Naive thymus-derived CD4-positive, alpha-beta T cell (primary cell): ENCODE data around the gene HOXD9. TPM values are rescaled to one million over a fixed set of nuclear protein-coding genes. Genes with fewer than 3 reads are reported as not detected.

Experiments
- ATAC-seq: fragments of 150-1000 bp; cut with Tn5 transposase; 2 replicates; pipeline ENCODE4 v1.10.0; 2021; ENCODE audit warnings: mild to moderate bottlenecking, moderate library complexity
- CTCF ChIA-PET: fragments of 350-600 bp; sonication (Branson Sonifier 250); formaldehyde crosslinking; loops from one replicate; lab custom pipeline; 2021; ENCODE audit warnings: antibody characterized with exemption; lab: Charles Lee
- POLR2A ChIA-PET: fragments of 350-600 bp; sonication (Branson Sonifier 250); formaldehyde crosslinking; loops from one replicate; lab custom pipeline; 2021; ENCODE audit warnings: antibody characterized with exemption, inconsistent platforms; lab: Charles Lee
- DNase-seq, 9 donors: peaks; one replicate each; pipeline versions ENCODE4 v3.0.0 to v3.0.0-alpha.2; 2020 to 2022; ENCODE audit warnings: mixed read lengths in 1 of 9
- H3K27ac ChIP-seq: one replicate; pipeline ENCODE4 v1.7.0; 2013; ENCODE audit warnings: mild to moderate bottlenecking, low read depth, low read length, moderate library complexity
- H3K27me3 ChIP-seq, 2 donors: one replicate each; pipeline ENCODE4 v1.7.0; 2013; ENCODE audit warnings: low read length in 2 of 2, mild to moderate bottlenecking in 2 of 2, moderate library complexity in 2 of 2; ENCODE audit not compliant: control insufficient read depth in 2 of 2, insufficient read depth in 2 of 2
- H3K36me3 ChIP-seq, 3 experiments: 1 replicate in 2 of 3; 2 replicates in 1 of 3; pipeline ENCODE4 v1.7.0; 2013; ENCODE audit warnings: low read length in 3 of 3, mild to moderate bottlenecking in 3 of 3, moderate library complexity in 1 of 3; ENCODE audit not compliant: insufficient read depth in 3 of 3, control insufficient read depth in 2 of 3
- H3K4me1 ChIP-seq, 2 donors: one replicate each; pipeline ENCODE4 v1.7.0; 2013; ENCODE audit warnings: low read length in 2 of 2, mild to moderate bottlenecking in 2 of 2, moderate library complexity in 1 of 2; ENCODE audit not compliant: control insufficient read depth in 2 of 2, insufficient read depth in 2 of 2
- H3K4me3 ChIP-seq: 2 replicates; pipeline ENCODE4 v1.7.0; 2013; ENCODE audit warnings: mild to moderate bottlenecking, low read length
- H3K9me3 ChIP-seq, 3 experiments: 1 replicate in 2 of 3; 2 replicates in 1 of 3; pipeline ENCODE4 v1.7.0; 2013; ENCODE audit warnings: low read length in 3 of 3; ENCODE audit not compliant: control insufficient read depth in 2 of 3
- H3K27ac Mint-ChIP-seq, 9 donors: one replicate each; pipeline ENCODE4 v1.8.0; 2020 to 2022; ENCODE audit warnings: mixed read lengths in 9 of 9, mild to moderate bottlenecking in 8 of 9, moderate library complexity in 5 of 9, inconsistent platforms in 2 of 9
- H3K27me3 Mint-ChIP-seq, 5 donors: one replicate each; pipeline ENCODE4 v1.8.0; 2021 to 2022; ENCODE audit warnings: mixed read lengths in 5 of 5, mild to moderate bottlenecking in 1 of 5
- H3K36me3 Mint-ChIP-seq, 5 donors: one replicate each; pipeline ENCODE4 v1.8.0; 2020 to 2022; ENCODE audit warnings: mixed read lengths in 5 of 5, mild to moderate bottlenecking in 3 of 5, inconsistent platforms in 1 of 5
- H3K4me1 Mint-ChIP-seq, 7 donors: one replicate each; pipeline ENCODE4 v1.8.0; 2020 to 2022; ENCODE audit warnings: mixed read lengths in 7 of 7, mild to moderate bottlenecking in 3 of 7, inconsistent platforms in 1 of 7
- H3K4me3 Mint-ChIP-seq, 10 donors: one replicate each; pipeline ENCODE4 v1.8.0; 2020 to 2022; ENCODE audit warnings: mild to moderate bottlenecking in 10 of 10, mixed read lengths in 10 of 10, moderate library complexity in 6 of 10, inconsistent platforms in 2 of 10
- H3K9me3 Mint-ChIP-seq, 11 donors: one replicate each; pipeline ENCODE4 v1.8.0; 2020 to 2022; ENCODE audit warnings: mixed read lengths in 11 of 11, mild to moderate bottlenecking in 4 of 11, inconsistent platforms in 1 of 11, moderate library complexity in 1 of 11
- intact Hi-C, 2 donors: fragments of 100-400 bp; cut with micrococcal nuclease; formaldehyde crosslinking; loops; one replicate each; pipeline ENCODE4 v1.15.1; 2023
- polyA plus RNA-seq, 2 donors: library from polyadenylated mRNA; unstranded; fragments of 300-500 nt; fragmentation: Illumina TruSeq; gene quantifications; one replicate each; pipeline ENCODE4 v1.2.3, GENCODE V29; 2021
- total RNA-seq, 6 experiments: library from RNA in 5 of 6; stranded (reverse) in 5 of 6; gene quantifications; 1 replicate in 5 of 6; 2 replicates in 1 of 6; pipeline ENCODE4 v1.2.3 and lab custom pipeline; 2021 to 2026

Gene HOXD9
- total RNA-seq, result not detected
- not detected for polyA plus RNA-seq
- total RNA-seq (lab: John Stamatoyannopoulos, UW), result not detected

DNA sequence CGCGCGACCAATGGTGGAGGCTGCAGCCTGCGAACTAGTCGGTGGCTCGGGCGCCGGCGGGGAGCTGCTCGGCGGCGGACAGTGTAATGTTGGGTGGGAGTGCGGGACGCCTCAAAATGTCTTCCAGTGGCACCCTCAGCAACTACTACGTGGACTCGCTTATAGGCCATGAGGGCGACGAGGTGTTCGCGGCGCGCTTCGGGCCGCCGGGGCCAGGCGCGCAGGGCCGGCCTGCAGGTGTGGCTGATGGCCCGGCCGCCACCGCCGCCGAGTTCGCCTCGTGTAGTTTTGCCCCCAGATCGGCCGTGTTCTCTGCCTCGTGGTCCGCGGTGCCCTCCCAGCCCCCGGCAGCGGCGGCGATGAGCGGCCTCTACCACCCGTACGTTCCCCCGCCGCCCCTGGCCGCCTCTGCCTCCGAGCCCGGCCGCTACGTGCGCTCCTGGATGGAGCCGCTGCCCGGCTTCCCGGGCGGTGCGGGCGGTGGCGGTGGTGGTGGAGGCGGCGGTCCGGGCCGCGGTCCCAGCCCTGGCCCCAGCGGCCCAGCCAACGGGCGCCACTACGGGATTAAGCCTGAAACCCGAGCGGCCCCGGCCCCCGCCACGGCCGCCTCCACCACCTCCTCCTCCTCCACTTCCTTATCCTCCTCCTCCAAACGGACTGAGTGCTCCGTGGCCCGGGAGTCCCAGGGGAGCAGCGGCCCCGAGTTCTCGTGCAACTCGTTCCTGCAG is at the start of gene HOXD9:
HOXD9 (plus strand) TSS at position 37 of the 728 bp plus-strand sequence; CDS start at position 87, 50 bp downstream.
- ChIA-PET CTCF (no interaction called here), POLR2A (interaction anchor here (0.5 kb wide), 1 partner anchor 1009 kb away, joined by 4 read pairs; no protein-coding TSS in a partner anchor)
- intact Hi-C loops, result loop anchor here (1.0 to 10.0 kb wide), 4 partner anchors 8 to 1788 kb away; partner anchors contain the start of gene SP9 (in 1 of the 2)
- DNase-seq (peak in 2 of 9 donors; percentile 39 to 43), ATAC-seq (peak; percentile 35)
- Mint-ChIP-seq H3K27me3 (peaks cover 77 to 90% (median 82%) of the 10 kb centered on the region in 5 donors), H3K27ac (peak within 1 kb of the TSS in 2 of 9 donors; percentile 38 to 86), H3K4me1 (peaks cover 3 to 32% (median 15%) of the 10 kb centered on the region in 7 donors), H3K9me3 (peaks cover 0 to 20% (median 6%) of the 10 kb centered on the region in 11 donors), H3K4me3 (peak within 1 kb of the TSS; percentile 26 to 85 (median 76)), H3K36me3 (peaks cover 0 to 4% (median 2%) of the 10 kb centered on the region in 5 donors)
- Histone ChIP-seq H3K36me3 (no peaks in the 10 kb centered on the region), H3K27ac (no peak within 1 kb of the TSS), H3K4me3 (peak within 1 kb of the TSS; percentile 33), H3K27me3 (peaks cover 27 to 81% of the 10 kb centered on the region in 2 donors), H3K4me1 (peaks cover 0 to 15% of the 10 kb centered on the region in 2 donors), H3K9me3 (no peaks in the 10 kb centered on the region)

- H3K4me3 Mint-ChIP-seq, result no peak overlapping the region
- H3K27ac Mint-ChIP-seq, result no peak overlapping the region
- H3K27ac ChIP-seq, result no peak overlapping the region
- ChIA-PET CTCF (interaction anchor here (1.2 kb wide), 1 partner anchor 578 kb away, joined by 3 read pairs; no protein-coding TSS in a partner anchor), POLR2A (no interaction called here)
- ATAC-seq, result no peak
- H3K36me3 ChIP-seq, result no peaks in the 10 kb centered on the region
- peaks cover 30 to 54% of the 10 kb centered on the region in 2 donors for H3K27me3 ChIP-seq
- peaks cover under 1 to 37% (median 17%) of the 10 kb centered on the region in 11 donors for H3K9me3 Mint-ChIP-seq
- no peak for DNase-seq
- peaks cover 86 to 95% (median 87%) of the 10 kb centered on the region in 5 donors for H3K27me3 Mint-ChIP-seq
- H3K36me3 Mint-ChIP-seq, result peaks cover 0 to 9% (median 2%) of the 10 kb centered on the region in 5 donors
- H3K9me3 ChIP-seq, result peaks cover 0 to 7% (median 0%) of the 10 kb centered on the region in 3 experiments
- no peak overlapping the region for H3K4me3 ChIP-seq
- H3K4me1 Mint-ChIP-seq, result peaks cover 0 to 11% (median 9%) of the 10 kb centered on the region in 7 donors
- intact Hi-C loops, result no loop called here
- no peaks in the 10 kb centered on the region for H3K4me1 ChIP-seq
Measured at GRCh38 chr2:176072951-176073904, 49.3 kb upstream of the HOXD9 start.

GRCh38 chr2:176074919-176075425 is 47.5 kb upstream of the HOXD9 start:
- H3K4me1 Mint-ChIP-seq, result peaks cover 0 to 16% (median 13%) of the 10 kb centered on the region in 7 donors
- Histone ChIP-seq H3K4me1 (peaks cover 0 to 7% of the 10 kb centered on the region in 2 donors), H3K27ac (no peak overlapping the region), H3K27me3 (peaks cover 35 to 70% of the 10 kb centered on the region in 2 donors), H3K4me3 (no peak overlapping the region), H3K36me3 (no peaks in the 10 kb centered on the region), H3K9me3 (peaks cover 0 to 19% (median 0%) of the 10 kb centered on the region in 3 experiments)
- CTCF ChIA-PET, result no interaction called here
- no peak for ATAC-seq
- H3K36me3 Mint-ChIP-seq, result peaks cover 0 to 20% (median 5%) of the 10 kb centered on the region in 5 donors
- peaks cover 84 to 93% (median 85%) of the 10 kb centered on the region in 5 donors for H3K27me3 Mint-ChIP-seq
- intact Hi-C loops, result loop anchor here (5.0 kb wide), 3 partner anchors 37 to 1738 kb away; no protein-coding TSS in a partner anchor
- peaks cover 6 to 48% (median 28%) of the 10 kb centered on the region in 11 donors for H3K9me3 Mint-ChIP-seq
- no peak overlapping the region for H3K4me3 Mint-ChIP-seq
- peak overlapping the region in 1 of 9 donors; percentile 38 for H3K27ac Mint-ChIP-seq
- DNase-seq, result no peak
- POLR2A ChIA-PET, result no interaction called here

DNA sequence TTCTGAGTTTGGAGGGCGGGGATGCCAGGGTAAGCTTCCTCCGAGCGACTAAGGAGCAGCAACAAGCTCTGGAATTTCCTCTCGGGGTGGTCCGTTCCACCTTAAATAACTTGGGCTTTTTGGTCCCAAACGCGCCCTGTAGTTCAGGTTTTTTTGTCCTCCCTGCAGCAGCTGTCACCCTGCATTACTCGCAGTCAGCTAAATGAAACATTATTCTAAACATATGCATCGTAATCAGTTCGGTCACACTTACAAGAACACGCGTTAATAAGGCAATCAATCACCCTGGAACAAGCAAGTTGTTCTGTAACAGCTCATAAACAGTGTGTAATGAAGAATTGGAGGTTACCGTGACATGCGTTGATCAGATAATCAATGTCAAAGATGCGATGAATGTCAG is 47.0 kb upstream of the HOXD9 start:
- Histone ChIP-seq H3K27ac (no peak overlapping the region), H3K9me3 (peaks cover 0 to 19% (median 0%) of the 10 kb centered on the region in 3 experiments), H3K4me3 (no peak overlapping the region), H3K27me3 (peaks cover 35 to 69% of the 10 kb centered on the region in 2 donors), H3K4me1 (peaks cover 0 to 7% of the 10 kb centered on the region in 2 donors), H3K36me3 (no peaks in the 10 kb centered on the region)
- H3K27ac Mint-ChIP-seq, result peak overlapping the region in 3 of 9 donors; percentile 26 to 64 (median 38)
- H3K9me3 Mint-ChIP-seq, result peaks cover 6 to 48% (median 28%) of the 10 kb centered on the region in 11 donors
- ATAC-seq (no peak), DNase-seq (no peak)
- peaks cover 0 to 20% (median 5%) of the 10 kb centered on the region in 5 donors for H3K36me3 Mint-ChIP-seq
- ChIA-PET POLR2A (no interaction called here), CTCF (interaction anchor here (0.5 kb wide), 1 partner anchor 701 kb away, joined by 3 read pairs; no protein-coding TSS in a partner anchor)
- H3K4me3 Mint-ChIP-seq, result no peak overlapping the region
- peaks cover 79 to 88% (median 81%) of the 10 kb centered on the region in 5 donors for H3K27me3 Mint-ChIP-seq
- H3K4me1 Mint-ChIP-seq, result peaks cover 0 to 16% (median 13%) of the 10 kb centered on the region in 7 donors
- intact Hi-C loops, result loop anchor here (5.0 kb wide), 3 partner anchors 37 to 1738 kb away; no protein-coding TSS in a partner anchor

DNA sequence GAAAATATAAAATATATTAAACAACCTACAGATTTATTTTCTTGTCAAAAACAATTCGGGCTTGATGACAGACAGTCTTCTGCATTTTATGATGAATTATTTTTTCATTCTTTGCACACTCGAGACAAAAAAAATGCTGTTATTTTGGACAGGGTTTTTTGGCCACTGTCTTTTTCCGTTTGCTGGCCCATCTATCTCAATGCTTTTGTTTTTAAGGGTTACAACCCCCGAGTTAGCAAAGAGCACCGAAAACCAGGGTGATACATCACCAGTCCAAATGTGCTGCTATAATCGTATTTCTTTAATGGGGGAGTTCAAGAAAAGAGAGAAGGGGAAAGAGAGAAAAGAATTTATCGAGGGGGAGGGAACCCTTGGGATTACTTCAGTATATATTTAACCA is 46.5 kb upstream of the HOXD9 start:
- ChIA-PET CTCF (interaction anchor here (0.5 kb wide), 1 partner anchor 702 kb away, joined by 3 read pairs; no protein-coding TSS in a partner anchor), POLR2A (no interaction called here)
- peaks cover 0 to 22% (median 5%) of the 10 kb centered on the region in 5 donors for H3K36me3 Mint-ChIP-seq
- H3K4me3 Mint-ChIP-seq, result peak overlapping the region in 1 of 10 donors; percentile 22
- Histone ChIP-seq H3K27me3 (peaks cover 37 to 69% of the 10 kb centered on the region in 2 donors), H3K4me1 (peaks cover 0 to 7% of the 10 kb centered on the region in 2 donors), H3K27ac (no peak overlapping the region), H3K36me3 (no peaks in the 10 kb centered on the region), H3K9me3 (peaks cover 0 to 25% (median 0%) of the 10 kb centered on the region in 3 experiments), H3K4me3 (no peak overlapping the region)
- H3K9me3 Mint-ChIP-seq, result peaks cover 6 to 52% (median 28%) of the 10 kb centered on the region in 11 donors
- ATAC-seq (no peak), DNase-seq (no peak)
- peak overlapping the region in 3 of 9 donors; percentile 0 to 64 (median 9) for H3K27ac Mint-ChIP-seq
- intact Hi-C loops, result loop anchor here (2.0 to 5.0 kb wide), 4 partner anchors 36 to 1739 kb away; partner anchors contain the start of gene LNPK (in 1 of the 2)
- H3K27me3 Mint-ChIP-seq, result peaks cover 77 to 85% (median 80%) of the 10 kb centered on the region in 5 donors
- H3K4me1 Mint-ChIP-seq, result peaks cover 0 to 17% (median 14%) of the 10 kb centered on the region in 7 donors
